Left renal cortex interstitium (tissue), 4 donors: ENCODE measurements around the gene VAV2. TPM values are rescaled to one million over a fixed set of nuclear protein-coding genes. Genes with fewer than 3 reads are reported as not detected.
A peak's percentile ranks its signal among the peaks of the same experiment; 100 is the strongest.

Experiments used
- DNase-seq, 4 donors: peaks; one replicate each; pipeline ENCODE4 v3.0.0-alpha.2; 2013; ENCODE audit warnings: low read depth in 4 of 4, low spot score in 2 of 4, missing footprints in 1 of 4
- polyA plus RNA-seq, 4 donors: library from polyadenylated mRNA; unstranded; fragments of 120-200 nt; gene quantifications; one replicate each; pipeline ENCODE4 v1.2.1, GENCODE V29; 2013; ENCODE audit not compliant: insufficient read length in 4 of 4

The VAV2 gene
- polyA plus RNA-seq, 4 donors: 32.5 to 48.2 (median 38.4) TPM

DNA sequence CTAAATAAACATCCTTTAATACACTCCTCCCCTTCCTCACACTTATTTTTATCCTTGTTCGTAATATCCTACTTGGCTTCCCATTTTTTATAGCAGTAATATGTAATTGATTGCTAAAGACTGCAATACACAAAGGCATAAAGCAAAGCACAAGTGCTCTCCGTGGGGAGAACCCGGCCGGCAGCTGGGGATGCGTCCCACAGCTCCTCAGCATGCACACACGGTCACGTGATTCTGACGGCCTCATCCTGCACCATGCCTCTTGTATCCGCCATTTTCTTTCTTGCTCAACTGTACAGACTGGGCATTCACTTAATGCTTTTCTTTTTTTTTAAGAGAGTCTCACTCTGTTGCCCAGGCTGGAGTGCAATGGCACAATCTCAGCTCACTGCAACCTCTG lies 36.0 kb upstream of the VAV2 start:
- no peak for DNase-seq

DNA sequence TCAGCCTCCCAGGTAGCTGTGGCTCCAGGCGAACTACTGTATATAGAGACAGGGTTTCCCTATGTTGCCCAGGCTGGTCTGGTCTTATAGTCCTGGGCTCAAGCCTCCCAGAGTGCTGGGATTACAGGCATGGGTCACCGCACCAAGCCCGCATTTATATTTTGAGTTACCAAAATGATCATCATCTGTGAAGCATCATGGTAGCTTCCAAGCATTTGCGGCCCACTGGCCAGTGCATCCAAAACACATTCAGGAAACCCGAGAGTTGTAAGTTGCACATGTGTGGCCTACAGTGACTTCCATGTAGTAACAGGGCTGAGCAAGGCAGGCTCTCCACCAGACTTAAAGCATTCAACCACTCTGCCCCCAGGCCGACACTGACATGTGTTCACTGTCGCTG lies 35.4 kb upstream of the VAV2 start:
- no peak for DNase-seq

DNA sequence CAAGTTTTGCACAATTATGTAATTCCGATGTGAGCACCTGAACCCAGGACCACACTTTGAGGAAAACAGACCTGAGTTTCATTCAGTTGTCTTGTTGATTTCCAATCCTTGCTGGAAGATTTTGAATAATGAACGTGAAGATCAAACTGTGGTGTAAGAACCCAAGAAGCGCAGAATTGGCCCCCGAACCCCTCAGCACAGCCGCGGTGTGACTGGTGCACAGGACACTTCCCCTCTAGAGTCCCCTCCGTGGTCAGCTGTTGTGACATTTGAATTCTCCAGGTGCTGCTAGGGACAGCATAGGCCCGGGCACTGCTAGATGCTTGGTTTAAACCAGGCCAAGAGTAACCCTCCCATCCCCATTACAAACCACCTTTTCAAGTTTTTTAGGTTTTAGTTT lies 34.9 kb upstream of the VAV2 start:
- DNase-seq: no peak

DNA sequence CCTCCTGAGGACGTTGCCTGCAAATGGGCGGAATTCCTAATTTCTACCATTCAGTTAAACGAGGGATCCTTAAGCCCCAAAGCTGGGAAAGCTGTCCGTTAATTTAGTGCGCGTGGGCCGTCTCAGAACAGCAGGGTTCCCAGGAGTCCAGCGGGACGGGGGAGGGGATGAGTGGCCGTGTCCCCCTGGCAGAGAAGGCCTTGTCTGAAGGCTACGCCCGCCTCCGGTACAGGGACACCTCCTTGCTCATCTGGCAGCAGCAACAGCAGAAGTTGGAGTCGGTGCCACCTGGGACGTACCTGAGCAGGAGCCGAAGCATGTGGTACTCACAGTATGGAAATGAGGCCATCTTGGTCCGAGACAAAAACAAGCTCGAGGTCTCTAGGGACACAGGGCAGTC lies 34.5 kb upstream of the VAV2 start:
- no peak for DNase-seq

DNA sequence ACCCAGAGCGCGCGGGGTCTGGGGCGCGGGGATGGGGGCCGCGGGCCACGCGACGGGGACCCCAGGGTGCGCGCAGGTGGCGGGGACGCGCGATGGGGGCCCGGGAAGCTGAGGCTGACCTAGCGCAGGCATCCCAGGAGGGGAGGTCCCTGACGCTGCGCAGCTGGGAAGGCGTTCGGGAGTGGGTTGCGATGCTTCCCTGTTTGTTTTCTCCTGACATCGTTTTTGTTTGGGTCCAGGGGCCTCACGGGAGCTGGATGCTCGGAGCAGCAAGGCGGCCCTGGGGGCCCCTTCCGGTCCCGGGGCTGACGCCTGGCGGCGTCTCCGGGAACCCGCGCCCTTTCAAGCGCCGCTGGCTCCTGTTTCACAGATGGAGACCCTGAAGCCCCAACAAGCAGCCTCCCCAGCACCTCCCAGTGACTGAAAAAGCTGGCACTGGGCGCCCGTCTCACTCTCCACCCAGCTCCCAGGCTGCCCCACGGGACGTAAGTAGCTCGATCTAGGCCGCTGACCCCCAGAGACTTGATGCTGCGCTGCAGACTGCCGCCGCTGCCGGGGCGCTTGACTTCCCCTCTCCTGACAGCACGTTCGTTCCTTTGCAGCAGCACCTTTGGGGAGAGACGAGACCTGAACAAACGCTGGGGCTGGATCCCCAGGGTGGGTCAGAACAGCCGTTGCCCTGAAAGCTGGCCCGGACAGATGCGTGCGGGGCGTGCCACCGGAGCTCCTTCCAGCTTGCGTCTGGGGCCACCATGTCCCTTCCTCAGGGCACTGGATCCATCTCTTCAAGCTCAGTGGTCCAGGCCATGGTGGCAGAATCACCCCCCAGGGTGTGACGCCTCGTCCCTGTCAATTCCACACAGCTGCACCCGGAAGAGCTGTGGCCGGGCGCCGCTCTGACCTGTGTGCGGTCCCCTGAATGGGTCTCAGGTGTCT lies 33.8 kb upstream of the VAV2 start:
- peak in 1 of 4 donors; percentile 5 for DNase-seq

DNA sequence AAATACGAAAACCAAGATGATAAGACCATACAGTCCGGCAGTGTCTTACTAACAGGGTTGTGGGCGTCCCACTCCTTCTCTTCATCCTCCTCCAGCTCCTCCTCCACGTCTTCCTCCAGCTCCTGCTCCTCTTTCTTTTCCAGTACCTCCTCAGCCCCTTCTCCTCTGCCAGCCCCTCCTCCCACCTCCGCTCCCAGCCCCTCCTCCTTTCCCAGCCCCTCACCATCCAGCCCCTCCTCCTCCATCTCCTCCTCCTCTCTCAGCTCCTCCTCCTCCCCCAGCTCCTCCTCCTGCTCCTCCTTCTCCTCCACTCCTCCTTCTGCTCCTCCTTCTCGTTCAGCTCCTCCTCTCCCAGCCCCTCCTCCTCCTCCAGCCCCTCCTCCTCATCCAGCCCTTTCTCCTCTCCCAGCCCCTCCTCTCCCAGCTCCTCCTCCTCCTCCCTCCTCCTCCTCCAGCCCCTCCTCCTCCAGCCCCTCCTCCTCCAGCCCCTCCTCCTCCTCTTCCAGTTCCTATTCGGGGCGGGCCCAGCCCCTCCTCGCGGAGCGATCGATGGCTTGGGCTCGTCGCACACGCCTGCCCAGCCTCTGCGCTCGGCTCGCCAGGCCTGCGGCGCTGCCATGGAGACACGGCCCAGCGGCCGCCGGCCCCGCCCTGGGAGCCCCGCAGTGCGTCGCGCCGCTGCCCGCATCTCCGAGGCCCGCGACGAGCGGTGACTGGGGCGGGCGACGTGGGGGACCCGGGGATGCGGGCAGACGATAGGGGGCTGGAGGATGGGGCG lies 32.9 kb upstream of the VAV2 start, which contains the start of gene BRD3OS:
Gene BRD3OS (plus strand): TSS at position 654 of the 778 bp plus-strand sequence. CDS start 1,267 bp downstream, outside the sequence.
- peak; percentile 92 to 100 (median 100) for DNase-seq

DNA sequence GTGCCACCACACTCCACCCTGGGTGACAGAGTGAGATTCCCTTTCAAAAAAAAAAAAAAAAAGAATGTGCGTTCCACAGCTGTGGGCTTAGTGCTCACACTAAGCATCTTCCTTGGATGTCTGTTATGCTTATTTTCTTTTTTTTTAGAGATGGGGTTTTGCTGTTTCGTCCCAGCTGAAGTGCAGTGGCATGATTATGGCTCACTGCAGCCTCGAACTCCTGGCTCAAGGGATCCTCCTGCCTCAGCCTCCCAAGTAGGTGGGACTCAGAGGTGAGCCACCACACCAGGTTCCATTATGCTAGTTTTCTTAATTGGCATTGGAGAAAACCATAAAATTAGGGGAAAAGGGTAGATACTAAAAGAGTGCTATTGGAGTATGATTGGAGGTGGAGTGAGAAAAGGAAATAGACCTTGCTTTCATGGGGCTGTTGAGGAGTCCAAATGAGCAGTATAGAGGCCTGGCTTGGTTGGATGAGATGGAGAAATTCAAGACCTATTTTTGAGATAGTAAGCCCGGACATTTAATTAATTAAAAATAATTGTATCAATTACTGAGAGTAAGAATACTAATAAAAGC lies 32.2 kb upstream of the VAV2 start:
- no peak for DNase-seq

DNA sequence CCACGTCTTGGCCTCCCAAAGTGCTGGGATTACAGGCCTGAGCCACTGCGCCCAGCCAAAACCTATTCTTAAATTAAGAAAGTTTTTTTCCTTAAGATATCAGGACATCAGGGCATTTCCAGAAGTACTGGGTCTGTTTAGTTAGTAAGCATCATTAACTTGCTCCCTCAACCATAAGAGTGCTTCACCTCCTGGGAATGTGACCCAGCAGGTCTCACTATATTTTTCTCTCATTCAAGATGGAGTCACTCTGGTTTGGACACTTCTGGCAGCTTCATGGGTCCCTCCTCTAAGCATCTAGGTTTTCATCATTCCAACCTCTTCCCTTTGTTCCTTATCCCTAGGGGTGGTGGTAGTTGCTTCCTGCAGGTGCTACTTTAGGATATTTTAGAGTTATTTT lies 22.8 kb upstream of the VAV2 start:
- DNase-seq: no peak

DNA sequence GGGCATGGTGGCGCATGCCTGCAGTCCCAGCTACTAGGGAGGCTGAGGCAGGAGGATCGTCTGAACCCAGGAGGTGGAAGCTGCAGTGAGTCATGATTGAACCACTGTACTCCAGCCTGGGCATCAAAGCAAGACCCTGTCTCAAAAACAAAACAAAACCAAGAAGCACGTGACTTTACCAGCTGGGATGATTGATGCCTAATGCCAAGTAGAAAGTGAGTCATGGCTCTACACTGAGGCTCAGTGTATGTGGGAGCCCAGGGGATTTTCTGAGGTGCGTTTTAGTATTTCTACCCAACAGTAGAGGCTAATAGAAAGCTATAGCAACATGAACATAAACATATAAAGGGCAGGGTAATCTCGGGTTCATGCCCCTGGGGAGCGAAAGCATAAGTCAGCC lies 19.3 kb upstream of the VAV2 start:
- DNase-seq: no peak

DNA sequence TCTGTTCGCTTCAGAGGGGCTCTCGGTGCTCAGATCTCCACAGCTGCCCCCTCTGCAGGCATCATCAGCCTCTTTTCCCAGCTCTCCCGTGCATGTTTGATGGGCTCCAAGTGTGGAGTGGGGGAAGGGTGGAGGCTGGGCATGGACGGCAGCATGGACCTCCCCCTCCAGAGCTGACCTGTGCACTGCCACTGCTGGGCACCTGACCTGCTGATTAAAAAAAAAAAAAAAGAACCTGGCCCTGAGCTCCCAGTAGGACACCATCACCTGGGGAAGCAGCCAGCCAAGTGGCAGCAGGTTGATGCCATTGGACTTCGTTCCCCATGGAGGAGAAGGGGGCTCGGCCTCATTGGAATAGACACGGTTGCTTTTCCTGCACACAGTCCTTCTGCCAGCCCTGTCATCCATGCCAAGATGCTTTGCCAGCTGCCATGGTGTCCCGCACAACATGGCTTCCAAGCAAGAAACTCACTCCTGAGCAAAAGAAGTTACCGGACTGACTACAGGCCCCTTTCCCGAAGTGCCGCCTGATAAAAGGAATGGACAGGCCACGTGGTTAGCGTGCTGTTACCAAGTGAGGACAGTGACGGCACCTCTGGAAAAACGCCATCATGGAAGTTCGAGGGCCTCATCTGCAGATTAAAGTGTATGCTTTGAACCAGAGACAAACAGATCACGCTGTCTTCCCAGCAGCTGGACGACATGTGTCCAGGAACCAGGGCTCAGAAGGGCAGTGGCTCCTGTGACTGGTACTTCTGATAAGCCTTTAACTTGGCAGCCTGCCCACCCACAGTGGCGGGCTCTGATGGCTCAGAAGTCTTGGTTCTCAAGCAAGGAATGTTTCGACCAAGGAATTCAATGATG lies 18.4 kb upstream of the VAV2 start:
- DNase-seq: no peak

DNA sequence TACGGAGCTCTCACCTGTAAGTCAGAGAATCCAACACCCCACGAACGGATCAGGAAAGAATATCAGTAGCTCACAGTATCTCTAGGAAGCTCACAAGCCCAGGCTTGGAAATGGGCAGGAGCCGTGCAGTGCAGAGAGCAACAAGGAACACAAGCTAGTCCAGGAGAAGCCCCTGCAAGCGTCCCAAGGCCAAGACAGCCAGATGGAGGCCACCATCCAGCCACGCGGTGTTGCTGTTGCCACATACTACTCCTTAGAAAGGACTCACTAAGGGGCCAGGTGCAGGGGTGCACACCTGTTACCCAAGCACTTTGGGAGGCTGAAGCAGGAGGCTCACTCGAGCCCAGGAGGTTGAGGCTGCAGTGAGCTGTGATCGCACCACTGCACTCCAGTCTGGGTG lies 15.4 kb upstream of the VAV2 start:
- no peak for DNase-seq

DNA sequence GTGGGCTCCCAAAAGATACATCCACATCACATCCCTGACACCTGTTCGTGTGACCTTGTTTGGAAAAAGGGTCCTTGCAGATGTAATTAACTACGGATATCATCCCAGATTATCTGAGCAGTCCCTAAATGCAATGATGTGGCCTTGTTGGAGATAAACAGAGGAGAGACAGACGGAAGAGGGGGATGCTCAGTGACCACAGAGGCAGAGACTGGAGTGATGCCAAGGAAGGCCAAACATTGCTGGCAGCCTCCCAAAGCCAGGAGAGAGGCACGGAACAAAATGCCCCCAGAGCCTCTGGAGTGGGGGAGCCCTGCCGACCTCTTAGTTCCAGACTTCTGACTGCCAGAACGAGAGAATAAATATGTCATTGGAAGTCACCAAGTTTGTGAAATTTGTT lies 15.0 kb upstream of the VAV2 start:
- DNase-seq: no peak

DNA sequence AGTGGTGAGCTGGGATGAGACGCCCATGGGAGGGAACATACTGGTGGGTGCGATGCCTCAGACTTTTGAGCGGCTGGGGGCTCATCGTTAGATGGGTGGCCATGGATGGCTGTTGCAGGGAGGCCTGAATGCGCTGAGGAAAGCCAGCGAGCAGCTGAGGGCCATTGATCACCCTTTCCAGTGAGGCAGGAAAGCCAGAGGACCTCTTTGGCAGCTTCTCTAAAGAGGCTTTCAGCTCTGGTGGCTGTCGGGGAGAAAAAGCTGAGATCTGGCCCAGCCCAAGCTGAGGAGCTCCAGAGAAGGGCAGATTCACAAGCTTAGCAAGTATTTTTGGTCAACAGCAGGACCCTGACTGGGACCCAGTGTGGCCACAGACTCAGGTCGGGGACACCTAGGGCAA lies 13.3 kb upstream of the VAV2 start:
- no peak for DNase-seq

DNA sequence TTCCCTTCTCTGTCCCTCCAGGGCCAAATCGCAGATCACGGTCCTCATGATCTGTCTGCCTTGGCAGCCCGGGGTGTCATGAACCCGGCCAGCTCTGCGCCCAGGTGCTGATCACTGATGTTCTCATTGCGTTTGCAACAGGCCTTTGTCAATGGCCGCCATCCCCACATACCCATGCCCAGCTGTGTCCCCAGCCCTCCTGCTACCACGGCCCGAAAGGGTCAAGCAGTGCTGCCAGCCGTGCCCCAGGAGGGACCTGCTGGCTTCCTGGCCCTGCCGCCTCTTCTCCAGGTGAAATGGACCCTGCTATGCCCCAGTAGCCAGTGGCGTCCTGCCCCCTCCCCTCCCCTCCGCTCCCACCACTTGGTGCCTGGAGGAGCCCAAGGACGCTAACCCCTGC lies 12.8 kb upstream of the VAV2 start:
- no peak for DNase-seq

DNA sequence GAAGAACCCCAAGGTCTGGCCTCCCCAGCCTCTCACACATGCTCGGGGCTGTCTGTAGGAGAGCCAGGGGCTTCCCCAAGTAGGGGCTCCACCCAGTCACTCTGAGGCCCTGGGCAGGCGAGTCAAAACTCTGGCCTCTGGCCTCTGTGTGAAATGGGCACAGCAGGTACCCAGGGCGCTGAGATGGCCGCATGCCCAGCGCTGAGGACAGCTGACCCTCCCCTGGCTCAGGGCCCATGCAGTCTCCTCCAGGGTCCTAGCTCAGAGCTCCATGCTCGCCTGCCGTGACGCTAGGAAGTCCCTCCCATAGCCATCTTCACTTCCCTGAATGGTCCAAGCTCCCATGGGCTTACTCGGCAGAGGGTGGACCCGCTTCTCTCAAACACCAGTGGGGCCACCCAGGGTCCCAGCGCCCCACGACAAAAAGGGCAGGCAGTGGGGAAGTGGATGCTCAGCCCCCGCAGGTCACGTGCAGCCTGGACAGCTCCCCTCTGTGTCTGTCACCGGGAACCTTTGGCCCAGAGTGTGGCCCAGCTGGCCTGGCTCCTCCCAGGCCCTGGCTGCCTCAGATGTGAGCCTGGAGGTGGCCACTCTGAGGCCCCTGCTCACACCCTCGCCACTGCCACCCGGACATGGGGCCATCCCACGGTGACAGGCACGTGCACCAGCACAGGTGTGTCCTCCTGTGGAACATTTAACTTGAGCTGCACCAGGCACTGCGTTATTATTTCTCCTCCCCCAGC lies 12.2 kb upstream of the VAV2 start:
- no peak for DNase-seq

DNA sequence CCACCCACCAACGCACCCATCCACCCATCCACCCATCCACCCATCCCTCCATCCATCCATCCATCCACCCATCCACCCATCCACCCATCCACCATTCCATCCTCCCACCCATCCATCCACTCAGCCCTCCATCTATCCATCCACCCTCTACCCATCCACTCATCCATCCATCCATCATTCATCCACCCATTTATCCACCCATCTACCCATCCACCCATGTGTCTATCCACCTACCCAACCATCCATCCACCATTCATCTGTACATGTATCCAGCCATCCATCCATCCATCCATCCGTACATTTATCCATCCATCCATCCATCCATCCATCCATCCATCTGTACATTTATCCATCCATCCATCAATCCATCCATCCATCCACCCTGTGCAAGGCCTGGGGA lies 11.1 kb upstream of the VAV2 start:
- DNase-seq: no peak

DNA sequence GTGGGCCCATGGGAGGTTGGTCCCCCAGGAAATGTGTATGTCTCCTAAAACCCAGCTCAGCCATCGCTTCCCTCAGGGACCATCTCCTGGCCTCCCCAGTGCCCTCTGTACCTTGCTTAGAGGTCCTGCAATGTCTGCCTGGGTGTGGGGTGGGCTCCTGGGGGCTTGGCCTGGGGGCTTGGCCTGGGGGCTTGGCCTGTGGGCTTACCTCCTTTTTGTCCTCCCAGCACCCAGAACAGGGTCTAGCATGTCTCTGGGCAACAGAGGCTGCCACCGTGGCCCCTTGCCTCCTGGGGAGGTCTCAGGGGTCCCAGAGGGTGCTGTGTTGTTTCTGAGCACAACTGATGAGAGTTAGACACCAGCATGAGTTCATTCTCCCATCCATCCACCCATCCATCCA lies 10.7 kb upstream of the VAV2 start:
- DNase-seq: no peak

DNA sequence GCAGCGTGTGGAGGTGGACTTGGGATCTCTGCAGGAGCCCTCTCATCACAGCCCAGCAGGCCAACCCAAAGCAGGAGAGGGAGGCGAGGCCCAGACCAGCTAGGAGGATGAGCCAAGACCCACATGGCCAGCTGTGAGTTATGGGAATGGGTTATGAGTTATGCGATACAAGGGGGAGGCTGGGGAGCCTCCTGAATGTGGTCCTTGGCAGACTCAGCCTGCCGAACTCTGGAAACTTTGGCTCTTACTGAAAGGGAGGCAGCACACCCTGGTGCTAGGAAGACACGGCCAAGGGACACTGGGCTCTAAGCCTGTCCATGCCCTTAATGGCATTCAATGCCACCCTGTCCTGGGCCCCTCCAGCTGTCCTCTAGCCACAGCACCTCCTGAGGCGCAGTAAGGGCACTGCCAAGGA lies 7.7 kb upstream of the VAV2 start:
- DNase-seq: no peak

DNA sequence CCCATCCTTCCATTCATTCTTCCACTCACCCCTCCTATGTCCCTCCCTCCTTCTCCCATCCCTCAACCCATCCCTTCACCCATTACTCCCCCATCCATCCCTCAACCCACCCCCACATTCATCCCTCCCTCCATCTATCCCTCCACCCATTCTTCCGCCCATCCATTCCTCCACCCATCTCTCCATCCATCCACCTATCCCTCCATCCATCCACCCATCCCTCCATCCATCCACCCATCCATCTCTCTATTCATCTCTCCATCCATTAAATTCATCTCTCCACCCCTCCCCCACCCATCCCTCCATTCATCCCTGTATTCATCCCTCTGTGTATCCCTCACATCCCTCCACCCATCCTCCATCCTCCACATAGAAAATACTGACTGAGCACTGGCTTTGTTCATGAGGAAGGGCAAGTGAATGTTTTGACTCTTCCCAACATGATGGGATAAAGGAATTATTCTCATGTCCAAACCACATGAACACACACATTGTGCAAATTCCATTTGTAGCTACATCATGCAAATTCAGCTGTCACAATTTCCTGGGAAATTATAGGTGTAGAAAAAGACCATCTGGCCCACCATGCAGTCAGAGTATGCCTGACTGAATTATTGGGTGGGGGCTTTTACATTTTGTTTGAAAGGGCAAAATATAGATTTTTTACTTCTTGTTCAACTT lies 6.9 kb upstream of the VAV2 start:
- no peak for DNase-seq
